Transverse colon (tissue), 4 donors: Measurements from ENCODE around the gene OR2S2. TPM values are rescaled to one million over a fixed set of nuclear protein-coding genes. Genes with fewer than 3 reads are reported as not detected.
A peak's percentile ranks its signal among the peaks of the same experiment; 100 is the strongest.

Experiments used
- DNase-seq: peaks from one replicate; pipeline ENCODE4 v3.0.0-alpha.2; 2019
- H3K27ac ChIP-seq, 4 donors: fragments of 200-600 bp; sonication (generic); 2 replicates each; pipeline ENCODE4 v1.5.1; 2016 to 2018; ENCODE audit warnings: inconsistent platforms in 4 of 4
- H3K27me3 ChIP-seq: fragments of 200-600 bp; sonication (generic); 2 replicates; pipeline ENCODE4 v1.5.1; 2017; ENCODE audit warnings: inconsistent platforms
- H3K36me3 ChIP-seq, 4 donors: fragments of 200-600 bp; sonication (generic); 2 replicates each; pipeline ENCODE4 v1.5.1; 2017 to 2019; ENCODE audit warnings: inconsistent platforms in 4 of 4
- H3K4me1 ChIP-seq, 4 donors: fragments of 200-600 bp; sonication (generic); 2 replicates each; pipeline ENCODE4 v1.5.1; 2017 to 2020; ENCODE audit warnings: inconsistent platforms in 4 of 4
- H3K4me3 ChIP-seq, 4 donors: fragments of 200-600 bp; sonication (generic); 1 replicate in 1 of 4; 2 replicates in 3 of 4; pipeline versions ENCODE4 v1.5.1 to v1.6.1; 2017 to 2019; ENCODE audit warnings: inconsistent platforms in 4 of 4
- H3K9me3 ChIP-seq, 2 donors: fragments of 200-600 bp; sonication (generic); 2 replicates each; pipeline ENCODE4 v1.5.1; 2017 to 2019; ENCODE audit warnings: inconsistent platforms in 2 of 2
- CTCF ChIP-seq, 5 experiments: fragments of 200-600 bp in 3 of 5; fragments of 450-650 bp in 2 of 5; sonication (generic) in 3 of 5; IDR thresholded peaks; 1 replicate in 2 of 5; 2 replicates in 3 of 5; pipeline ENCODE4 v1.5.1; 2016 to 2017; ENCODE audit warnings: antibody characterized with exemption in 5 of 5, inconsistent platforms in 3 of 5, mild to moderate bottlenecking in 2 of 5, moderate library complexity in 1 of 5
- EP300 ChIP-seq: sonication (generic); formaldehyde crosslinking; IDR thresholded peaks from one replicate; pipeline ENCODE4 v1.6.1; 2017; ENCODE audit warnings: antibody characterized with exemption, low read depth
- POLR2A ChIP-seq: fragments of 450-650 bp; IDR thresholded peaks from one replicate; pipeline ENCODE4 v1.6.1; 2016; ENCODE audit warnings: antibody characterized with exemption, mild to moderate bottlenecking, moderate library complexity
- POLR2AphosphoS5 ChIP-seq, 3 donors: sonication (generic); formaldehyde crosslinking; IDR thresholded peaks; one replicate each; pipeline ENCODE4 v1.6.1; 2016; ENCODE audit warnings: antibody characterized with exemption in 3 of 3
- WGBS, 2 donors: methylation state at CpG; one replicate each; pipeline ENCODE4 v1.1.5; 2018; ENCODE audit warnings: low coverage in 1 of 2; 5-methylcytosine and 5-hydroxymethylcytosine counted together
- in situ Hi-C, 4 donors: fragments of 200-750 bp; cut with MboI; loops; one replicate each; pipeline versions ENCODE4 v1.15.0 to v1.15.1; 2017; ENCODE audit warnings: low sequenced_read_pairs in 3 of 4, low pct_ligation_motif_present in 1 of 4, low pct_unique_long_range_greater_than_20kb in 1 of 4
- intact Hi-C: fragments of 100-400 bp; cut with DNase I; formaldehyde crosslinking; loops from one replicate; pipeline ENCODE4 v1.15.1; 2023; ENCODE audit warnings: low total_unique reads
- total RNA-seq, 4 donors: library from RNA; depleted of rRNA; stranded (reverse); fragments of >200 nt; gene quantifications; one replicate each; pipeline ENCODE4 v1.1.0, GENCODE V29; 2016

OR2S2 gene
- total RNA-seq, 4 donors from 2014 or later: not detected

- peaks cover 0 to 14% (median 7%) of the 10 kb centered on the region in 4 donors for H3K4me1 ChIP-seq
- no peak overlapping the region for H3K4me3 ChIP-seq
- no peaks in the 10 kb centered on the region for H3K36me3 ChIP-seq
- 77 to 81% methylated on average over 5 to 9 of the region's 9 CpGs for WGBS, 2 donors
- H3K9me3 ChIP-seq: no peaks in the 10 kb centered on the region
- intact Hi-C loops (no loop called here), in situ Hi-C loops (no loop called here)
- no peak overlapping the region for H3K27ac ChIP-seq
- TF ChIP-seq EP300 (no peak), POLR2AphosphoS5 (IDR thresholded peaks at IDR 0.05) (no peak), CTCF (IDR thresholded peaks at IDR 0.05) (no peak), POLR2A (no peak)
- no peak for DNase-seq
- H3K27me3 ChIP-seq: no peaks in the 10 kb centered on the region
Observed at GRCh38 chr9:35928591-35929452, 29.1 kb downstream of the OR2S2 start.

GRCh38 chr9:35923927-35924763 is 33.8 kb downstream of the OR2S2 start:
- Histone ChIP-seq H3K4me1 (peaks cover 0 to 49% (median 31%) of the 10 kb centered on the region in 4 donors), H3K4me3 (no peak overlapping the region), H3K9me3 (no peaks in the 10 kb centered on the region), H3K27ac (peak overlapping the region; percentile 45 to 82 (median 75)), H3K36me3 (no peaks in the 10 kb centered on the region), H3K27me3 (no peaks in the 10 kb centered on the region)
- 59% methylated on average over 5 to 9 of the region's 9 CpGs for WGBS, 2 donors
- intact Hi-C loops: no loop called here
- peak in 2 of 3 donors; percentile 6 to 31 for TF ChIP-seq POLR2AphosphoS5 (IDR thresholded peaks at IDR 0.05)
- no peak for TF ChIP-seq EP300
- in situ Hi-C loops: no loop called here
- no peak for DNase-seq

GRCh38 chr9:35923598-35923926 is 34.4 kb downstream of the OR2S2 start:
- Histone ChIP-seq H3K4me1 (peaks cover 3 to 51% (median 37%) of the 10 kb centered on the region in 4 donors), H3K4me3 (no peak overlapping the region), H3K27ac (peak overlapping the region; percentile 45 to 82 (median 75)), H3K9me3 (no peaks in the 10 kb centered on the region), H3K27me3 (no peaks in the 10 kb centered on the region), H3K36me3 (no peaks in the 10 kb centered on the region)
- intact Hi-C loops (no loop called here), in situ Hi-C loops (no loop called here)
- no peak for TF ChIP-seq EP300
- WGBS, 2 donors: 93 to 97% methylated on average over 1 of the region's 1 CpG
- no peak for DNase-seq

- Histone ChIP-seq H3K4me1 (peaks cover 12 to 85% (median 67%) of the 10 kb centered on the region in 4 donors), H3K27me3 (no peaks in the 10 kb centered on the region), H3K27ac (peak overlapping the region; percentile 86 to 89 (median 88)), H3K9me3 (no peaks in the 10 kb centered on the region), H3K36me3 (no peaks in the 10 kb centered on the region), H3K4me3 (no peak overlapping the region)
- intact Hi-C loops (no loop called here), in situ Hi-C loops (no loop called here)
- TF ChIP-seq CTCF (IDR thresholded peaks at IDR 0.05) (peak in 3 of 5 experiments; percentile 9 to 23 (median 13)), EP300 (no peak), POLR2A (no peak)
- peak; percentile 79 for DNase-seq
- WGBS, 2 donors: 29 to 56% methylated on average over 1 to 4 of the region's 4 CpGs
Observed at GRCh38 chr9:35920051-35920620, 37.8 kb downstream of the OR2S2 start.
